Esophagus muscularis mucosa (tissue), 4 donors: Measurements from ENCODE around the gene SAT1. TPM values are rescaled to one million over a fixed set of nuclear protein-coding genes. Genes with fewer than 3 reads are reported as not detected.

ENCODE experiments used
- DNase-seq: peaks from one replicate; pipeline ENCODE4 v3.0.0-alpha.2; 2017; ENCODE audit errors: extremely low spot score
- H3K27ac ChIP-seq, 4 donors: fragments of 200-600 bp; sonication (generic); replicated peaks in 1 of 4; 1 replicate in 3 of 4; 2 replicates in 1 of 4; pipeline ENCODE4 v1.5.1; 2016 to 2019; ENCODE audit warnings: mild to moderate bottlenecking in 1 of 4
- H3K27me3 ChIP-seq, 4 donors: fragments of 200-600 bp; sonication (generic); one replicate each; pipeline versions ENCODE4 v1.5.1 to v1.6.0; 2016 to 2019
- H3K36me3 ChIP-seq, 4 donors: fragments of 200-600 bp; sonication (generic); one replicate each; pipeline ENCODE4 v1.5.1; 2016 to 2019
- H3K4me1 ChIP-seq, 4 donors: fragments of 200-600 bp; sonication (generic); one replicate each; pipeline ENCODE4 v1.5.1; 2016 to 2019
- H3K4me3 ChIP-seq, 4 donors: fragments of 200-600 bp; sonication (generic); 1 replicate in 2 of 4; 2 replicates in 2 of 4; pipeline ENCODE4 v1.5.1; 2016 to 2019; ENCODE audit warnings: mild to moderate bottlenecking in 4 of 4, moderate library complexity in 1 of 4
- H3K9me3 ChIP-seq, 4 donors: fragments of 200-600 bp; sonication (generic); 1 replicate in 3 of 4; 2 replicates in 1 of 4; pipeline ENCODE4 v1.5.1; 2016 to 2019
- EP300 ChIP-seq: sonication (generic); formaldehyde crosslinking; IDR thresholded peaks from one replicate; pipeline ENCODE4 v1.6.1; 2017; ENCODE audit warnings: antibody characterized with exemption
- POLR2A ChIP-seq: fragments of 450-650 bp; IDR thresholded peaks from one replicate; pipeline ENCODE4 v1.6.1; 2017; ENCODE audit warnings: antibody characterized with exemption, moderate library complexity, mild to moderate bottlenecking, low read depth
- POLR2AphosphoS5 ChIP-seq, 2 donors: sonication (generic); formaldehyde crosslinking; IDR thresholded peaks; one replicate each; pipeline ENCODE4 v1.6.1; 2017; ENCODE audit warnings: antibody characterized with exemption in 2 of 2
- WGBS: methylation state at CpG from one replicate; pipeline ENCODE4 v1.1.5; 2018; 5-methylcytosine and 5-hydroxymethylcytosine counted together
- intact Hi-C: fragments of 100-400 bp; cut with DNase I; formaldehyde crosslinking; loops from one replicate; pipeline ENCODE4 v1.15.1; 2023
- total RNA-seq, 4 donors: library from RNA; depleted of rRNA; stranded (reverse); fragments of >200 nt; gene quantifications; one replicate each; pipeline versions ENCODE4 v1.1.0 to v1.2.1, GENCODE V29; 2016
- TF ChIP-seq, protein P1 (sequence below), 3 experiments: fragments of 200-600 bp in 2 of 3; fragments of 450-650 bp in 1 of 3; sonication (generic) in 2 of 3; IDR thresholded peaks; one replicate each; pipeline ENCODE4 v1.5.1; 2017 to 2019; ENCODE audit warnings: antibody characterized with exemption in 3 of 3, mild to moderate bottlenecking in 2 of 3, moderate library complexity in 1 of 3

The SAT1 gene
- total RNA-seq, 4 donors from 2014 or later: 152 to 621 (median 206) TPM

DNA sequence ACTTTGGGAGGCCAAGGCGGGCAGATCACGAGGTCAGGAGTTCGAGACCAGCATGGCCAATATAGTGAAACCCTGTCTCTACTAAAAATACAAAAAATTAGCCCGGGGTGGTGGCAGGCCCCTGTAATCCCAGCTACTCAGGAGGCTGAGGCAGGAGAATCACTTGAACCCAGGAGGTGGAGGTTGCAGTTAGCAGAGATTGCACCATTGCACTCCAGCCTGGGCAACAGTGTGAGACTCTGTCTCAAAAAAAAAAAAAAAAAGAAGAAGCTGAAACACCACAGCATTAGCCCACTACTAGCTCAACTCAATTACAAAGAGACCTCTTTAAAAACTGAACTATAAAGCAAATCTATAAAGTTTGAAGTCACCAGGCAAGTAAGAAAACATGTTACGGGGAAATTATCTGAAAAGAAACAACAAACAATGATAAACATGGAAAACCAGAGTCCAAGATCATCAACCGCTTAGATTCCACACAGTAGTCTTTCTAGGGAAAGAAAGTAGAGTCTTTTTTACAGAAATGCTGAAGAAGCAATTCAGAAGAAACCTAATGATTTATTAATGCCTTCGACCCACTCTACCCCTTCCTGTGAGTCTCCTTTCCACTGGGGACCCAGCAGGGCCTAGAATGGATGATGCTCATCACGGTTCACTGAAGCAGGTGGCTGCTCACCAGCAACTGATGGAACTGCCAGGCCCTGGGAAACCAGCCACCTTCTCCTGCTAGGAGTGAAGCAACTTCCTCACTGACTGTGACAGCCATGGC lies 6.6 kb downstream of the SAT1 start:
- intact Hi-C loops: loop anchor here (10.0 kb wide), 2 partner anchors 95 to 235 kb away; partner anchors contain the start of gene KLHL15
- Histone ChIP-seq H3K27me3 (no peaks in the 10 kb centered on the region), H3K4me3 (no peak overlapping the region), H3K27ac (no peak overlapping the region), H3K4me1 (peaks cover 0 to 17% (median 10%) of the 10 kb centered on the region in 4 donors), H3K36me3 (peaks cover 0 to 18% (median 2%) of the 10 kb centered on the region in 4 donors), H3K9me3 (no peaks in the 10 kb centered on the region)
- no peak for DNase-seq
- 87% methylated on average over 8 of the region's 8 CpGs for WGBS
- no peak for TF ChIP-seq POLR2AphosphoS5 (IDR thresholded peaks at IDR 0.05)

DNA sequence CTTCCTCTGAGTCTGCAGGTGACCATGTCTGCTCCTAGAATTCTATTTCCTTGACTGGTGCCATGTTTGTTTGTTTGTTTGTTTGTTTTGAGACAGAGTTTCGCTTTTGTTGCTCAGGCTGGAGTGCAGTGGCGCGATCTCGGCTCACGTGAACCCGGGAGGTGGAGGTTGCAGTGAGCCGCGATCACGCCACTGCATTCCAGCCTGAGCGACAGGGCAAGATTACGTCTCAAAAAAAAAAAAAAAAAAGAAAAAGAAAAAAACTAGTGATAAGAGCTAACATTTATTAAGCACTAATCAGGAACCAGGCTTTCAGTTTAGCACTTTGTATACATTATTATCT lies 7.2 kb downstream of the SAT1 start:
- peaks cover 0 to 13% (median 2%) of the 10 kb centered on the region in 4 donors for H3K36me3 ChIP-seq
- H3K27me3 ChIP-seq: no peaks in the 10 kb centered on the region
- WGBS: 91% methylated on average over 11 of the region's 11 CpGs
- no peak for DNase-seq
- TF ChIP-seq POLR2A (no peak), POLR2AphosphoS5 (IDR thresholded peaks at IDR 0.05) (no peak), EP300 (no peak)
- TF ChIP-seq, protein P1, sequence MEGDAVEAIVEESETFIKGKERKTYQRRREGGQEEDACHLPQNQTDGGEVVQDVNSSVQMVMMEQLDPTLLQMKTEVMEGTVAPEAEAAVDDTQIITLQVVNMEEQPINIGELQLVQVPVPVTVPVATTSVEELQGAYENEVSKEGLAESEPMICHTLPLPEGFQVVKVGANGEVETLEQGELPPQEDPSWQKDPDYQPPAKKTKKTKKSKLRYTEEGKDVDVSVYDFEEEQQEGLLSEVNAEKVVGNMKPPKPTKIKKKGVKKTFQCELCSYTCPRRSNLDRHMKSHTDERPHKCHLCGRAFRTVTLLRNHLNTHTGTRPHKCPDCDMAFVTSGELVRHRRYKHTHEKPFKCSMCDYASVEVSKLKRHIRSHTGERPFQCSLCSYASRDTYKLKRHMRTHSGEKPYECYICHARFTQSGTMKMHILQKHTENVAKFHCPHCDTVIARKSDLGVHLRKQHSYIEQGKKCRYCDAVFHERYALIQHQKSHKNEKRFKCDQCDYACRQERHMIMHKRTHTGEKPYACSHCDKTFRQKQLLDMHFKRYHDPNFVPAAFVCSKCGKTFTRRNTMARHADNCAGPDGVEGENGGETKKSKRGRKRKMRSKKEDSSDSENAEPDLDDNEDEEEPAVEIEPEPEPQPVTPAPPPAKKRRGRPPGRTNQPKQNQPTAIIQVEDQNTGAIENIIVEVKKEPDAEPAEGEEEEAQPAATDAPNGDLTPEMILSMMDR (IDR thresholded peaks at IDR 0.05): no peak
- no peaks in the 10 kb centered on the region for H3K9me3 ChIP-seq
- peaks cover 0 to 13% (median 8%) of the 10 kb centered on the region in 4 donors for H3K4me1 ChIP-seq
- intact Hi-C loops: no loop called here
- H3K4me3 ChIP-seq: no peak overlapping the region
- H3K27ac ChIP-seq: no peak overlapping the region

DNA sequence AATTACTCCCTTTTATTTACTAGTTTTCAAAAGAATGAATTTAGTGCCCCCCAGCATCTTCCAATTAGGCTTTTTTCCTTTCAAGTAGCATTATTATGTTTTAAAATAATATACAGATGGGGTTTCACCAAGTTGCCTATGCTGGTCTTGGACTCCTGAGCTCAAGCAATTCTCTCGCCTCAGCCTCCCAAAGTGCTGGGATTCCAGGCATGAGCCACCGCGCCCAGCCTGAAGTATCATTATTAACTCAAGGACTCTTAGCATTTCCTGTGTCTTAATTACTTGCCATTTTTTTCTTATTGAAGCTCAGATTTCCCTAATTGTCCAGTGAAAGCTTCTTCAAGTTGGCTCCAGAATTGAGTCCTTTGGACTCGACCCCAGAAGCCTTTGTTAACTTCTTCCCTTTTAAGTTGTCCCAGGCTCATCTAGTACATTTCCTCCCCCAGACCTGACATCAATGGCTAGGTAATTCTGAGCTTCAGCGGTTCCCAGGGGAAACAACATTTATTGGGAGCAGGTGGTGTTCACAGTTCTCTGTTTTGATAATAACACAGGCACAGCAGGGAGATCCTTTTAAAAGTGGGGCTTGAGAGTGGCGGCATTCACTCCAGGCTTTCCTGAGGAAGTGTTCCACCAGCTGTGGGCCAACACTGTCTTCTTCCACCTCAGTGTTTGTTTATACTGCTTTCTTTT lies 10.0 kb downstream of the SAT1 start:
- no peaks in the 10 kb centered on the region for H3K27me3 ChIP-seq

DNA sequence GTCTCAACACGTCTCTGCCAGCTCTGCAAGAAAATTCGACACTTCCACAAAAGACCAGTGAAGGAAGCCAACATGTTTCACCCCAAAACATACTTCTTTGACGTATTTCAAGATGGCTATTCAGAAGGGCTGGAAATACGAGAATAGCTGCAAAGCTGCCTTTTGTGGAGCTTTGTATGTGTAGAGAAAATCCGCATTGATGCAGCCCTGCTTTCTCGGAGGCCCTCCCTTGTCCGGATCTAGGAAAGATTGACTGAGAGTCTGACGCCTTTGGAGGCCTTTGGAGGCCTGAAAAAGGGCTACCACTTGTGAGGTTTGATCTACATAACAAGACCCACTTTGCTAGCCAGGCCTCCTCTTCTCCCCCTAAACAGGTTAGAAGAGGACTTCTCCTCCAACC lies 12.2 kb downstream of the SAT1 start:
- Histone ChIP-seq H3K27ac (no peak overlapping the region), H3K9me3 (no peaks in the 10 kb centered on the region), H3K36me3 (no peaks in the 10 kb centered on the region), H3K27me3 (no peaks in the 10 kb centered on the region), H3K4me3 (no peak overlapping the region), H3K4me1 (peaks cover 0 to 12% (median 10%) of the 10 kb centered on the region in 4 donors)
- DNase-seq: no peak
- intact Hi-C loops: no loop called here
- 80% methylated on average over 8 of the region's 8 CpGs for WGBS
- TF ChIP-seq POLR2A: no peak
- no peak for TF ChIP-seq POLR2AphosphoS5 (IDR thresholded peaks at IDR 0.05)
- no peak for TF ChIP-seq EP300
- TF ChIP-seq, protein P1 (IDR thresholded peaks at IDR 0.05): no peak

More for the DNA sequence above, 10.0 kb downstream of the SAT1 start:
- WGBS: 70% methylated on average over 6 of the region's 6 CpGs
- TF ChIP-seq EP300 (no peak), POLR2A (no peak), POLR2AphosphoS5 (IDR thresholded peaks at IDR 0.05) (no peak)
- TF ChIP-seq, protein P1 (IDR thresholded peaks at IDR 0.05): no peak
- Histone ChIP-seq H3K4me1 (peaks cover 0 to 12% (median 10%) of the 10 kb centered on the region in 4 donors), H3K9me3 (no peaks in the 10 kb centered on the region), H3K4me3 (no peak overlapping the region), H3K27ac (no peak overlapping the region), H3K36me3 (no peaks in the 10 kb centered on the region)
- DNase-seq: no peak
- intact Hi-C loops: no loop called here

DNA sequence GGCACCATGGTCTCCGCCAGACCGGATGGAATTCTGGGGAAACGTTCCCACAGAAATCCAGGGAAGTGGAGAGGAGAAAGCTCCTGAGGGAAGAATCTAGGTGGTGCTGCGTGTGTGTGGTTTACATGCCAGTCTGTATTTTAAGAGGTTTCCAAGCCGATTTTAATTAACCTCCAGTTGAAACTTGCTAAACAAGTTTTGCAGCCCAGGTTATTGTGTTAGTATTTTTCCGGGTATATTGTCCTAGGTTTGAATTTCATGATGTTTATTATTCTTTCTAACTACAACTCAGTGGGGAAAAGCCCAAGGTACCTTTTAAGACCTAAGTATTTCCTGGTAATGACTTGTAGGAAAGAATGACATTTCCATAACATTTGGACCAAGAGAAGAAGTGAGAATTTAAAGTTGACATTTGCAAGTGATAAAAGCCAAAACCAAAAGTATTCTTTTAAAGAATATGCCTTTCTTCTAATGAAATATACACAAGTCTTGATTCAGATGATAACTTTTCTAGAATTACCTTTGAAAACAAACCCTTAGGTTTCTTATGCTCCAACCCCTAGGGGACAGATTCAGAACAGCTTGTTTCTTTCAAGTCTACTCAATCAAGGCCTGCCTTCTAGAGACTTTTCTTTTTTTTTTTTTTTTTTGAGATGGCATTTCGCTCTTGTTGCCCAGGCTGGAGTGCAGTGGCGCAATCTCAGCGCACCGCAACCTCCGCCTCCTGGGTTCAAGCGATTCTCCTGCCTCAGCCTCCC lies 14.6 kb downstream of the SAT1 start:
- Histone ChIP-seq H3K36me3 (no peaks in the 10 kb centered on the region), H3K27ac (peak overlapping the region; percentile 43 to 70 (median 50)), H3K4me3 (no peak overlapping the region), H3K9me3 (no peaks in the 10 kb centered on the region), H3K4me1 (peaks cover 0 to 12% (median 10%) of the 10 kb centered on the region in 4 donors), H3K27me3 (no peaks in the 10 kb centered on the region)
- no peak for DNase-seq
- intact Hi-C loops: no loop called here
- TF ChIP-seq, protein P1 (IDR thresholded peaks at IDR 0.05): no peak
- no peak for TF ChIP-seq POLR2AphosphoS5 (IDR thresholded peaks at IDR 0.05)
- no peak for TF ChIP-seq POLR2A
- WGBS: 82% methylated on average over 12 of the region's 12 CpGs
